HG03103 (cell line): ENCODE results near the gene HMGCLL1.

Source experiments
- ATAC-seq: cut with Tn5 transposase; IDR thresholded peaks from one replicate; pipeline ENCODE4 v1.9.1; 2021; ENCODE audit warnings: low read depth; ENCODE audit not compliant: unreplicated experiment

HMGCLL1 gene

GRCh38 chr6:55536391-55536956 is 42.5 kb downstream of the HMGCLL1 start:
- ATAC-seq = no peak

DNA sequence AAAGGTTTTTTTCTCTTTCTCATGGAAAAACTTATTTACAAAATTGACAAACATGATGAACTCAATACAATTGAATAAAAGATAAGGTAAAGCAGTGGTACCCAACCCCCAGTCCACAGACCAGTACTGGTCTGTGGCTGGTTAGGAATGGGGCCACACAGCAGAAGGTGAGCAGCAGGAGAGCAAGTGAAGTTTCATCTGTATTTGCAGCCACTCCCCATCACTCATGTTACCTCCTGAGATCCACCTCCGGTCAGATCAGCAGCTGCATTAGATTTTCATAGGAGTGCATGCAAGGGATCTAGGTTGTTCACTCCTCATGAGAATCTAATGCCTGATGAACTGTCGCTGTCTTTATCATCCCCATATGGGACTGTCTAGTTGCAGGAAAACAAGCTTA is 47.5 kb downstream of the HMGCLL1 start:
- no peak for ATAC-seq

- no peak for ATAC-seq
Measured at GRCh38 chr6:55530931-55531330, 48.1 kb downstream of the HMGCLL1 start.

- ATAC-seq = no peak
Measured at GRCh38 chr6:55528624-55529023, 50.4 kb downstream of the HMGCLL1 start.

GRCh38 chr6:55524441-55524840 is 54.6 kb downstream of the HMGCLL1 start:
- ATAC-seq = no peak

DNA sequence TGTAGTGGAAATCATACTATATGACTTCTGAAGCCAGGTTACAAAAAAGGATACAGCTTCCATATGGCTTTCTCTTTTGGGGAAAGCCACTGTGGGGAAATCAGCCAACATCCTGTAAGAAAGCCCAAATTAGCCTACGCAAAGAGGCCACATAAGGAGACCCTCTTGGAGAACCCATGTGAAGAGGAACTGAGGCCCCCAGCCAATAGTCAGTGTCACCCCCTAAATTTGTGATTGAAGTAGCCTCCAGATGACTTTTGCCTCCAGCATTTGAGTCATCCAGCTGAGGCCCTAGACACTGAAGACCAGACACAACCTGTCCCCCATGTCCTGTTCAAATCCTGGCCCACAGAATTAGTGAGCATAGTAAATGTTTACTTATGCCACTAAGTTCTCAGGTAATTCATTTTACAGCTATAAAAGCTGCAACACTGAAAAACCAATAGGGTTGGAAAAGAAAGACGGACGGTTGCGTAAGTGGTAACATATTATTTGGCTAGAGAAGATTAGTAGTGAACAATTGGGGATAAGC is 60.4 kb downstream of the HMGCLL1 start:
- no peak for ATAC-seq

- ATAC-seq = no peak
Measured at GRCh38 chr6:55516736-55517135, 62.3 kb downstream of the HMGCLL1 start.

DNA sequence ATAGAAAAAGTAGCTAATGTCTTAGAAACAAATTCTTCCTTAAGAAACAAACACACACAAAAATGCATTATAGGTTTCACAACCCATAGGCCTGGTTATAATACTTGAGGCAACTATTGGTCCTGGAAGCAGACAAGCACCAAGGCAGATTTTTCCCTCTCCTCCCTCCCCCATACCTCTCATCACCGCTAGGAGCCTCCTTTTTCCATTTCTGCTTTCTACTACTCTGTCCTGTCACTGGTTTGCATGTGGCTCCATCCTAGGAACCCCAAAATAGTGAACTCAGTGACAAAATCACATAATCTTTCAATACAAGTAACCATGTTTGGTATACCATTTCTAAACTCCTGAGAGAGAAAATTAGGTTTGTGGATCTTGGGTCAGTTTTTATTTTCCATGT is 66.1 kb downstream of the HMGCLL1 start:
- ATAC-seq = no peak

- no peak for ATAC-seq
Measured at GRCh38 chr6:55511122-55511800, 67.7 kb downstream of the HMGCLL1 start.

DNA sequence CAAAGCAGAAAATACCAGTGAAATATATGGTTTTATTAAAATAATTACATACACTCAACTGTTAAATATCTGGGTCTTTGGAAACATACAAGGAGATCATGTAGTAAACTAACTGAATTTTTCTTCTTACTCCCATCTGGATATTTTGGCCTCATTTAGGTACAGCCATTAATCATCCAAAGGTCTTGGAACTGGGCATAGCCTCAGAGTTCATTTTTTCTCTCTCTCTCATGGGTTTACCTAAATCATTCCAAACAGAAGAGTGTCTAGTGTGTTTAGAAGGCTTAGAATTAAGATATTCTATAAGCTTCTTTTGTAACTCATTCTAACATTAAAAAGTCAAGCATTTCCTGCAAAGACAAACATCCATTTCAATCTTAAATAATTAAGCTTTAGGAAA is 79.4 kb downstream of the HMGCLL1 start:
- ATAC-seq = no peak

DNA sequence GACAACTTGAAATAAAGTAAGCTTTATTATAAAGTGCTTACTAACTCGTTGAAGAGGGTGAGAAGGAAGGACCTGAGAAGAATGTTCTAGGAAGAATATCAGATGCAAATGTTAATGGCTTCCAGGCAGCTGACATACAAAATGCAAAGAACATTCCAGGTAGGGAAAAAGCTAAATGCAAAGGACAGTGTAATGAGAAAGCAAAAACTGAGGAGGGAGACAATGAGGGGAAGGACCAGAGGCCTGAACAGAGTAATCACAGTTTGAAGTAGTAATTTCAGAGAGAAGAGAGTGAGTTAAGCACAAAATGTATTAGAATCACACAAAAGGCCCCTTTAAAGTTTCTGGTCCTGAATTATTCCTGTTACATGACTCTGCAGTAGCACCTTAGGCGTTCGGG is 81.3 kb downstream of the HMGCLL1 start:
- ATAC-seq = no peak

GRCh38 chr6:55496201-55496600 is 82.8 kb downstream of the HMGCLL1 start:
- no peak for ATAC-seq

DNA sequence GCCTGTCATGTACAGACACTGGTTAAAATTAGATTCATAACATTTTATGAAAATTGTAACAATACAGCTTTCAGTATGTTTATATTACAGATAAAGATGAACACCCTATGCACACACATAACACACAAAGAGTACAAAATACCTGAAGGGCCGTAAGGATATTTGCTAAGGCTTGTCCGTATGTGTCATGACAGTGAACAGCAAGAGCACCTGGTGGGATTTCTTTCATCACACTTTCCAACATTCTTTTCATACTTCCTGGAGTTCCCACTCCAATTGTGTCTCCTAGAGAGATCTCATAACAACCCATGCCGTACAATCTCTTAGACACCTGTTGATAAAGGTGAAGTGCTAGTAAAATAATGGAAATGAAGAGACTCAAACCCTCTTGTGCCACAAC is 83.7 kb downstream of the HMGCLL1 start:
- ATAC-seq = no peak

DNA sequence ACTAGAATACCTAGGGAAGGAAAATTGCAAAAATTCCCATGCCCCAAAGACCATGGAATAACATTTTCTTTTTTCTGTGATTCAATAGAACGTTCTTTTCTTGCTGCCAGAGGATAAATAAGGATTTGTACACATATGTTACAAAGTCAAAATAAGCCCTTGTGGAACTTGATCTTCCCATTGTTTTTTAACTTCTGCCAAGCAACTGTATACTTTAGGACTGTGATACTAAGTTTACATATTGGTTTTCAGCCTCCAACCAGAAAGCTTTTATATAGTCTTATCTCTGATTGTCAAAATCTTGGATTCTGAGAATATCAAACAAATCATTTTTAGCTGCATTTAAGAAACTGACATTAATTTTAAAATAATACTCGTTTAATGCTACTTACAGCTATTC is 84.6 kb downstream of the HMGCLL1 start:
- no peak for ATAC-seq

DNA sequence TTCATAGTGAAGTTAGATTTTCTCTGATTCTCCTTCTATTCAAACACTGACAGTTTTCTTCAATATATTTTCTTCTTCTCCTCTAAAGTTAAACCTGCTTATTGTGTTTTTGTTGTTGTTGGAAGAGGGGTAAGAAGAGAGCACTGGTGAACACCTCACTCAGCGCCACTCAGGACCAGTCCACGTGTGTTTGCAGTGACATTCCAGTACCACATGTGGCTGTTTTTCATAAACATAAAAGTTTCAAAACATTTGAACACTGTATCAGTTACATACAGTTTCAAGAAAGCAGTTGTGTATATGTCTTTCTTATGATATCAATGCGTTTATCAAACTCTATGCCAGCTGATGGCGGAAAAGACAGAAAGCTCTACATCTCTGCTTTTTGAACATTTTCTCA is 86.7 kb downstream of the HMGCLL1 start:
- no peak for ATAC-seq

DNA sequence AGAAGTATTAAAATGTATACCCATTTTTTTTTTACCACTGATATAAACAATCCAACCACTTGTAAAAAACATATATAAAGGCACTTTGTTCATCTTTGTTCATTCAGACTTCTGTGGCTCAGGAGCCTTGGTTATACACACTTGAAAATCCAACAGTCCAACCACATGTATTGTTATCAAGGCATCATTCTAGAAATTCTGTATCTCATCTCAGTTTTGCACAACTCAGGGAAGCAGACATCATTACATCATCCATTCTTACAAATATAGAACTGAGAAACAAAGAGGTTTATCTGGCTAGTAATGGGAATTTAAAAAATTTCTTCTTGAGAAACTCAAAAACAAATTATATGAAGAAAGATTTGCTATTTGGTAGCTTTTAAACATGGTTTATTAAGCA is 88.1 kb downstream of the HMGCLL1 start:
- ATAC-seq = no peak

- no peak for ATAC-seq
Measured at GRCh38 chr6:55474382-55474781, 104.6 kb downstream of the HMGCLL1 start.

- ATAC-seq = no peak
Measured at GRCh38 chr6:55473722-55474121, 105.3 kb downstream of the HMGCLL1 start.

- no peak for ATAC-seq
Measured at GRCh38 chr6:55469951-55470366, 109.0 kb downstream of the HMGCLL1 start.

DNA sequence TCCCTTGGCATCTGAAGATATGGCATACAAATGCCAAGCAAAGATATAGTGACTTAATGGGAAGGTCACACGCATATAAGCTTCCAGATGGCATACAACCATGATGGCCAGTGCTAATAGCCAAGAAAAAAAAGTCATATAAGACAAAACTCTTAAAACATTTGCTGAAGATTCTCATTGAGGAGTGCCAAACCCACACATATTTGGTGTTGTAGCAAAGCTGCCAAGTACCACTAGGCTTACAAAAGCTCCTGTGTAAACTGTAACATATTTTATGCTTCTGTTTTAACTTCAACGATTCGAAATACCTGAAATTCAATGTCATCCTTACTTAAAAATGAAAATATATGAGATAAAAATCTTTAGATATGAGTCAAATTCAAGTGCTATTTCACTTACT is 123.0 kb downstream of the HMGCLL1 start:
- no peak for ATAC-seq

- ATAC-seq = no peak
Measured at GRCh38 chr6:55450005-55450404, 129.0 kb downstream of the HMGCLL1 start.

GRCh38 chr6:55449225-55449624 is 129.8 kb downstream of the HMGCLL1 start:
- ATAC-seq = no peak
